ENCODE measurements around the gene RNF217.

GRCh38 chr6:124956018-124956417 lies 6.2 kb upstream of the RNF217 start:
- no peak for TF ChIP-seq CTCF (IDR thresholded peaks at IDR 0.05)
- no peak for TF ChIP-seq POLR2AphosphoS5 (IDR thresholded peaks at IDR 0.05)
